A549 (cell line): ENCODE results near the gene TNFRSF11A.

Experiments
- CHD2 ChIP-seq: fragments of 150-350 bp; IDR thresholded peaks from 2 replicates; pipeline ENCODE4 v1.6.1; 2014; ENCODE audit warnings: low read length; ENCODE audit not compliant: partially characterized antibody
- MYC ChIP-seq: IDR thresholded peaks from 2 replicates; pipeline ENCODE4 v1.6.1; 2012; ENCODE audit warnings: mild to moderate bottlenecking, inconsistent platforms, low read length, improper control_type of control experiment, borderline replicate concordance
- POLR2A ChIP-seq: IDR thresholded peaks from 2 replicates; pipeline ENCODE4 v1.6.1; 2012; ENCODE audit warnings: mild to moderate bottlenecking, low read length
- RCOR1 ChIP-seq: fragments of 150-350 bp; IDR thresholded peaks from 2 replicates; pipeline ENCODE4 v1.6.1; 2014; ENCODE audit warnings: antibody characterized with exemption, low read length, low read depth
- TP53 ChIP-seq: fragments of 250-450 bp; sonication (Bioruptor Pico); IDR thresholded peaks from 2 replicates; pipeline ENCODE4 v1.5.0; 2021; ENCODE audit warnings: mild to moderate bottlenecking, moderate library complexity
- TF ChIP-seq, protein P1 (sequence below): fragments of >200 bp; sonication (Bioruptor Twin); formaldehyde crosslinking; IDR thresholded peaks from 3 replicates; pipeline ENCODE4 v1.5.1; 2016

DNA sequence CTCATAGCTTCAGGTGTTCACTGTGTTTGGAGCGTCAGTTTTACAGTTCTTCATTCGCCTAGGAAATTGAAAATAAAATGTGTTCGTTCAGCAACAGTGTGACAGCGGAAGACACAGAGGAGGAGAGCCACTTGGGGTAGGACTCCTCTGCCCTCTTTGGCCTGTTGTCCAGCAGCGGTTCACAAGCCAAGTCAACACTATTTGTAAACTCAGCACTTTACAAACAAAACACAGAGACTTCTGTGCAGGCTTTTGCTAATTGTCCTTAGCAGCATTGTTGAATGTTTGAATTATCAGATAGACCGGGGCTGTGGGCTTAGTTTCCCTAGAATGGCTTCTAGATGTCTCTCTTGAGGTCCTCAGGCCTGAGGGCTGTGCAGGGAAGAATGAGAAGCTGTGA, 73.2 kb downstream of the TNFRSF11A start:
- no peak for TF ChIP-seq TP53 (CRISPR knock-in tag)
- TF ChIP-seq POLR2A, result no peak
- TF ChIP-seq, protein P1, sequence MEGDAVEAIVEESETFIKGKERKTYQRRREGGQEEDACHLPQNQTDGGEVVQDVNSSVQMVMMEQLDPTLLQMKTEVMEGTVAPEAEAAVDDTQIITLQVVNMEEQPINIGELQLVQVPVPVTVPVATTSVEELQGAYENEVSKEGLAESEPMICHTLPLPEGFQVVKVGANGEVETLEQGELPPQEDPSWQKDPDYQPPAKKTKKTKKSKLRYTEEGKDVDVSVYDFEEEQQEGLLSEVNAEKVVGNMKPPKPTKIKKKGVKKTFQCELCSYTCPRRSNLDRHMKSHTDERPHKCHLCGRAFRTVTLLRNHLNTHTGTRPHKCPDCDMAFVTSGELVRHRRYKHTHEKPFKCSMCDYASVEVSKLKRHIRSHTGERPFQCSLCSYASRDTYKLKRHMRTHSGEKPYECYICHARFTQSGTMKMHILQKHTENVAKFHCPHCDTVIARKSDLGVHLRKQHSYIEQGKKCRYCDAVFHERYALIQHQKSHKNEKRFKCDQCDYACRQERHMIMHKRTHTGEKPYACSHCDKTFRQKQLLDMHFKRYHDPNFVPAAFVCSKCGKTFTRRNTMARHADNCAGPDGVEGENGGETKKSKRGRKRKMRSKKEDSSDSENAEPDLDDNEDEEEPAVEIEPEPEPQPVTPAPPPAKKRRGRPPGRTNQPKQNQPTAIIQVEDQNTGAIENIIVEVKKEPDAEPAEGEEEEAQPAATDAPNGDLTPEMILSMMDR, result no peak
- no peak for TF ChIP-seq CHD2
- TF ChIP-seq MYC, result no peak
- no peak for TF ChIP-seq RCOR1
